ENCODE measurements around the gene FOXO4.
A peak's percentile ranks its signal among the peaks of the same experiment; 100 is the strongest.

Gene FOXO4

DNA sequence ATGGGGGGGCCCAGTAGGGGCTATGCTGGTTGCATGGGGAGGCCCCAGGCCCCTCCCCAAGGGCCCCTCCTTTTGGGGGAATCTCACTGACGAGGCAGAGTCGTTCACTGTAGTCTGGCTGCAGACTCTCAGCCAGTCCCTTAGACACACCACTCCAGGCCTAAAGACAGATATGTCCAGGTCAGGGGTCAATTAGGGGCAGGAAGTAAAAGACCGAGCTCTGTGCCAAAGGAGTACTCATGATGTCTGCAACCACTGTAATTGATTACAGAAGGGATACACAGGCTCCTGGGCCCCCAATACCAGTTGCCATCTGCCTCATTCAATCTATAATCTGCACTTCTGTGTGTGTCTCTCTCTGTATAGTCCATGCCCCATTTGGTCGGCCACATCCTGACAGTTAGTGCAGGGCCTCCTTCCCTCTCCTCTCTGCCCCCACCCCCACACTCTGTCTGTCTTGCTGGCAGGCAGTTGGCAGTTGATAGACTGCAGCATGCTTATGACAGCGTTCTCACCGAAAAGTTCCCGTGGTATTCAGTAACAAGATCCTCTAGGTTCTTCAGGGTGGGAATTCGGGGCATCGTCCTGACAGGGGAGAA, 12.2 kb downstream of the FOXO4 start:
- Mint-ChIP-seq H3K27ac (peak overlapping the region; percentile 57 to 74), H3K4me3 (peak overlapping the region; percentile 95 to 98), H3K9me3 (no peaks in the 10 kb centered on the region), H3K27me3 (no peaks in the 10 kb centered on the region), H3K4me1 (peaks cover 67% of the 10 kb centered on the region)
- ATAC-seq = no peak
- DNase-seq = no peak

DNA sequence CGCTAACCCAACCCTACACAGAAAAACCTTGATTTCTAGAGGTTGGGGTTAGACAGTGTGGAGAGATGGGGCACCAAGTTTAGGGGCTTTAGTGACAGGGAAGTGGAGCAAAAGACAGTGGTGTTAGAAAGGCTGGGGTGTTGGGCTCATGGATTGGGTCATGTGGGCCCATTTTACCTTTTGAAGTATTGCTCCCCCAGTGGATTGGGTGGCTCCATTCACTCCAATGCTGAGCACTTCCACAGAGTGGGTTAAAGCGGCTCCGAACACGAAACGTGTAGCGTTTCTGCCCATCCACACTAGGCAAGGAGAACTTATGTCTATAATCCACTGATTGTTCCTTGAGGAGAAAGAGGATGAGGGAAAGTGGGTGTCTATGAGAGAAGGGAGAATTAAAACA, 13.4 kb downstream of the FOXO4 start:
- ATAC-seq = no peak
- H3K4me3 Mint-ChIP-seq = peak overlapping the region; percentile 95 to 98
- no peak for DNase-seq
- peak overlapping the region; percentile 65 to 90 for H3K27ac Mint-ChIP-seq
- no peaks in the 10 kb centered on the region for H3K9me3 Mint-ChIP-seq
- peaks cover 63% of the 10 kb centered on the region for H3K4me1 Mint-ChIP-seq
- H3K27me3 Mint-ChIP-seq = no peaks in the 10 kb centered on the region

DNA sequence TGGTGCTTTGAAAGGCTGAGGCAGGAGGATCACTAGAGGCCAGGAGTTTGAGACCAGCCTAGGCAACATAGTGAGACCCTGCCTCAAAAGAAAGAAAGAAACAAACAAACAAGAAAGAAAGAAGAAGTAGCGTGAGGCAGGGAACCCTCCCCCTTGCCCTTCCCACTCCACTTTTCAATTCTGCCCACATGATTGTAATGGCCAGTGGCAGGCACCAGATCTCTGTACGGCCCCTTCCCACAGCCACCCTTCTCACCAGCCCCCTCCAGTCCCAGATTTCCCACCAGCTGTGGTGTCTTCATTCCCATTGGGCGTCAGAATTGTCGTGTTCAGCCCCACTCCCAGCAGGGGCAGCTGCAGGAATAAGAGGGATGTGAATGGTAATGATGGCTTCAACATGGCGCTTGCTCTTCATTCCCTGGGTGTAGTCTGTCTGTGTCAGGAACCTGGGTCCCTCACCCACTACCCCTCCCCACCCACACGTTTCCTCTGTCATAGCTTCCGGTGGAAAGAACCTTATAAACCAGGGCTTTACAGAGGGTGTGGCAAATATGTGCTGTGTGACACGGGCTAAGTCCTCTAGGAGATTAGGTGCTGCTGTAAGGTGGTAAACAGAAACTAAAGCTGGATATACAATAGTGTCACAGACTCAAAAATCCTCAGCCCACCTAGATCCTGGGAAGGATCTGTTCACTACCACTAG, 15.6 kb downstream of the FOXO4 start, which contains the start of gene IL2RG:
IL2RG (minus strand) TSS at position 437 of the 703 bp plus-strand sequence; CDS start at position 399, 38 bp downstream.
- peak; percentile 95 for ATAC-seq
- DNase-seq = peak; percentile 56 to 76

DNA sequence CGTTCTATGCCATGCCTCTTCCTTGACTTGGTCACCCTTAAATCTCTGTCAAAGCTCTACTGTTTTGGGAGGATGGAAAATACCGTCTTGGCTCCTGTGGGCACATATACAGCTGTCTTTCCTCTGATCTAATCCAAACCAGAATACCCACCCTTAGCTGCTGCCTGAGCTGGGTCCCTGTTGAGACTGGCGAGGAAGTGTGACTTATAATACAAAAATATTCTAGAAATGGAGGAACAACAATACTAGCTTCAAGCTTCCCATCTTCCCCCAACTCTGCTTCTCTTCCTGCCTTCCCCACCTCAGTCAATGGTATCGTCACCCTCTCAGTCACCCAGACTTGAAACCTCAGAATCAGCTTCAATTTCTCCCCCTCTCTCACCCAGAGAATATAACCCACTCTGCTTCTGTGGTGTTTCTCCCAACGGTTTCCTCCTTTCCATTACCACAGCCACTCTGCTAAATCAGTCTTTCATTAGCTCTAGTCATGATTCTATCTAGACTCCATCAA, 16.3 kb downstream of the FOXO4 start:
- DNase-seq (peak in 1 of 2 donors; percentile 17), ATAC-seq (peak; percentile 52)
- Mint-ChIP-seq H3K9me3 (no peaks in the 10 kb centered on the region), H3K4me3 (peak overlapping the region; percentile 95 to 98), H3K4me1 (peaks cover 37% of the 10 kb centered on the region), H3K27me3 (no peaks in the 10 kb centered on the region), H3K27ac (peak overlapping the region; percentile 98)

More for the DNA sequence above, 15.6 kb downstream of the FOXO4 start, which contains the start of gene IL2RG:
- H3K27me3 Mint-ChIP-seq = no peaks in the 10 kb centered on the region
- peak within 1 kb of the TSS; percentile 95 to 98 for H3K4me3 Mint-ChIP-seq
- peaks cover 44% of the 10 kb centered on the region for H3K4me1 Mint-ChIP-seq
- peak within 1 kb of the TSS; percentile 98 for H3K27ac Mint-ChIP-seq
- no peaks in the 10 kb centered on the region for H3K9me3 Mint-ChIP-seq

DNA sequence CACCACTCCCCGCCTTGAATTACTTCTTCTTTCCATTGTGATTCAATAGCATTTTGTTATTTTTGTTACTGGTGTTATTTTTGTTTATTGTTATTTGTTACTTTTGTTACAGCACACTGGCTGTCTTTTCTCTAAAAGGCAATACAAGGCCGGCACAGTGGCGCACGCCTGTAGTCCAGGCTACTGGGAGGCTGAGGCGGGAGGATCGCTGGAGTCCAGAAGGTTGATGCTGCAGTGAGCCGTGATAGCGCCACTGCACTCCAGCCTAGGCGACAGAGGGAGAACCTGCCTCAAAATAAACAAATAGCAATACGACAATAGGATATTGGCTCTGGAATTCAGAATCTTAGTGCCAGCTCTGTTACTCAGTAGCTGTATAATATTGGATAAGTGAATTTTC, 21.7 kb downstream of the FOXO4 start:
- no peaks in the 10 kb centered on the region for H3K9me3 Mint-ChIP-seq
- H3K4me1 Mint-ChIP-seq = peaks cover 39% of the 10 kb centered on the region
- ATAC-seq = no peak
- H3K27me3 Mint-ChIP-seq = no peaks in the 10 kb centered on the region
- H3K4me3 Mint-ChIP-seq = peak overlapping the region; percentile 24 to 85
- DNase-seq = no peak
- no peak overlapping the region for H3K27ac Mint-ChIP-seq

DNA sequence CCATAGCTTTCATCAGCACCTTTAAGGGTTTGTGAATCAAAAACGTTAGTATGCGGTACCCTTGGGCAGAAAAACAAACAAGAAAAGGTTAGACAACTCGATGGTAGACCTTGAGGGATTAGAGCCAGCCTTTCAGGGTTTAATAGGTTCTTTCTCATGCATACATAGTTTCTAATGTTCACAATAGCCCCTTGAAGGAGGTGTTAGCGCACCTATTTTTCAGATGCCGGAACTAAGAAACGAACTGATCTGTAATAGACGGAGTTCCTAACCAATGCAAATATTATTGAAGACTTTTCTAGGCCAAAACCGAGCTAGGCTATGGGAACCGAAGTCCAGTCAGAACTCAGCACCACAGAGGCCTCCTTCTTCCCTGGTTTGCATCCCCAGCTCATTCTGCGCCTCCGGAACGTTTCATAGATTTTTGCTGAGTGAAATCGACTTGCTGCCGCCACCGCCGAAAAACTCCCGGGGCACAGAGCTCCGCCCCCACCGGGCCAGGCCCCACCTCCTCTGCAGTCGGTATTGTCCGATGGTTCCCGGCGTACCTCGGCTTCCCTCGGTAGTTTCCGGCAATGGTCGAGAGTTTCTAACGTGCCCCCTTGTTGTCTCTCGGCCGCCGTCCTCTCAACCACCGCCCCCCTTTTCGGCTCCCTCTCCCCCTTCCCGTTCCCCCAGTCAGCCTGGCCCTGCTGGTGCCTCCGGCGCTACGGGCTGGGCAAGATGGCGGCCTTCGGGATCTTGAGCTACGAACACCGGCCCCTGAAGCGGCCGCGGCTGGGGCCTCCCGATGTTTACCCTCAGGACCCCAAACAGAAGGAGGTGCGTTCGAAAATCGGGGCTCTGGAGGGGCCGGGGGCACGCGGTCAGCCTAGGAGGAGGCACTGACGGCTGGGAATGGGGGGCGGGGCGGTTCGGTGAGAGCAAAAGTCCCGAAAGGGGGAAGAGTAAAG, 22.7 kb downstream of the FOXO4 start, which contains the start of gene MED12:
MED12 (plus strand) TSS at position 565 of the 953 bp plus-strand sequence; CDS start at position 724, 159 bp downstream.
- Mint-ChIP-seq H3K27me3 (no peaks in the 10 kb centered on the region), H3K4me3 (peak within 1 kb of the TSS; percentile 85 to 96), H3K4me1 (peaks cover 31% of the 10 kb centered on the region), H3K9me3 (no peaks in the 10 kb centered on the region), H3K27ac (peak within 1 kb of the TSS; percentile 88 to 98)
- peak; percentile 96 for ATAC-seq
- DNase-seq = peak; percentile 77 to 86

DNA sequence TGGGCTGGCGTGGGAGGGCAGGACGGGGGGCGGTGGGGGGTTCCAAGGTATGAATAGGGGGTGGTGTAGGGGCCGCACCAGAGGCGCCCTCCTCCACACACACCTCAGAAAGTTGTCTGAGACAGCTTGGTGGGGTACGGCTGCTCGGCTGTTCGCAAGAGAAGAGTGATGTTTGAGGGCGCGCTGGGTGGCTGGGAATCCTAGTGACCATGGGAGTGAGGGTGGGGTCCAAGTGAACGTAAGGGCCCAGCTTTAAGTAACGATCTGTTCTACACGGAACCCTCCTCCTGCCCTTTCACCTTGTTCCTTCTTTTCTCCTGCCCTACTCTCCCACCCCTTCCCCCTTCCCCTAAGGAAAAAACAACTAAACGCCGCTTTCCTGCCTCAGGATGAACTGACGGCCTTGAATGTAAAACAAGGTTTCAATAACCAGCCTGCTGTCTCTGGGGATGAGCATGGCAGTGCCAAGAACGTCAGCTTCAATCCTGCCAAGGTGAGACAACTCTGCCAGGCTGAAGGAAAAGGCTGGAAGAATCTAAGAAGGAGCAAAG, 23.4 kb downstream of the FOXO4 start:
- Mint-ChIP-seq H3K4me1 (peaks cover 26% of the 10 kb centered on the region), H3K27me3 (no peaks in the 10 kb centered on the region), H3K9me3 (no peaks in the 10 kb centered on the region), H3K4me3 (peak overlapping the region; percentile 85 to 96), H3K27ac (peak overlapping the region; percentile 12 to 88)
- ATAC-seq (peak; percentile 27), DNase-seq (no peak)

DNA sequence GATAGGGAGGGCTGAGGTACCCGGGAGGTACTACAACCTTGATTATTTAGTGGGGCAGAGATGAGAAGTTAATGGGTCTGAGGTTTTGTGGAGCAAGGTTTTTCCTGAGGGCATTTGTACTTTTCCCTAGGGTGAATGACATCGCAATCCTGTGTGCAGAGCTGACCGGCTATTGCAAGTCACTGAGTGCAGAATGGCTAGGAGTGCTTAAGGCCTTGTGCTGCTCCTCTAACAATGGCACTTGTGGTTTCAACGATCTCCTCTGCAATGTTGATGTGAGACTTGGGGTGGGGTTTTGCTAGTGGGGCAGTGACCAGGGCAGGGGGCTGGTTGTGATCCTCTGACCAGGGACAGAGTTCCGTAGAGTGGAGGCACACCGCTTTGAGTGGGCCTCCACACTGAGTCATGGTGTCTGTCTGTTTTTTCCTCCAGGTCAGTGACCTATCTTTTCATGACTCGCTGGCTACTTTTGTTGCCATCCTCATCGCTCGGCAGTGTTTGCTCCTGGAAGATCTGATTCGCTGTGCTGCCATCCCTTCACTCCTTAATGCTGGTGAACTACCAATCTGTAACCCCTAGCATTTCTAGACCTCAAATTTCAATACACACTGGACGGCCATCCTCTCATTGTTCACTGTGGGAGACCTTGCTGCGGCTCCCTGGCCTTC, 32.6 kb downstream of the FOXO4 start:
- Mint-ChIP-seq H3K4me3 (no peak overlapping the region), H3K4me1 (peaks cover 21% of the 10 kb centered on the region), H3K27me3 (no peaks in the 10 kb centered on the region), H3K27ac (peak overlapping the region in 1 of 2 donors; percentile 21), H3K9me3 (no peaks in the 10 kb centered on the region)
- DNase-seq (no peak), ATAC-seq (no peak)

DNA sequence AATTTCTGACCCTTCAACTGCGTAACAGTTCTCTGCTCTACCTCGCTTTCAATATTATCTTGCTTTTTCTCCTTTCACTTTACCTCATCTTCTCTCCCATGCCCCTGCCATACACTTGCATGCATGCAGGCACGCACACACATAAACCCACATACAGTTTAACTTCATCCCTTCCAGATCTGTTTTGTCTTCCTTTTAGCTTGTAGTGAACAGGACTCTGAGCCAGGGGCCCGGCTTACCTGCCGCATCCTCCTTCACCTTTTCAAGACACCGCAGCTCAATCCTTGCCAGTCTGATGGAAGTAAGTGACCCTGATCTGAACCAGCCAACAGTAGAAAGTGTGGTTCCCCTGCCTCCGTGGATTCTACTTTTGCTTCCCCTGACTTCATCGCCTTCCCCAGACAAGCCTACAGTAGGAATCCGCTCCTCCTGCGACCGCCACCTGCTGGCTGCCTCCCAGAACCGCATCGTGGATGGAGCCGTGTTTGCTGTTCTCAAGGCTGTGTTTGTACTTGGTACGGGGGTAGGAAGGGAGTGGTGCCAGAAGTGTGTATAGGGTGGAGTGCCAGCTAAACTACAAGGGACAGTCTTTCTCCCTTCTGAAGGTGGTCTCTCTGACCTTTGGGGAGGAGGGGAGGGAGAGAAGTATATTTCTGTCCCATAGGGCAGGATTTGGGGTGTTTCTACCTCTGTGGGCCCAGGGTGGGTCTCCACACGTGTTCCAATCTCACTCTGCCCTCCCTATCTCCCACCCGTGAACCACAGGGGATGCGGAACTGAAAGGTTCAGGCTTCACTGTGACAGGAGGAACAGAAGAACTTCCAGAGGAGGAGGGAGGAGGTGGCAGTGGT, 33.5 kb downstream of the FOXO4 start:
- no peaks in the 10 kb centered on the region for H3K27me3 Mint-ChIP-seq
- DNase-seq (peak; percentile 60 to 65), ATAC-seq (peak; percentile 85)
- no peaks in the 10 kb centered on the region for H3K9me3 Mint-ChIP-seq
- peaks cover 21% of the 10 kb centered on the region for H3K4me1 Mint-ChIP-seq
- H3K27ac Mint-ChIP-seq = peak overlapping the region; percentile 62 to 84
- peak overlapping the region; percentile 28 to 67 for H3K4me3 Mint-ChIP-seq

DNA sequence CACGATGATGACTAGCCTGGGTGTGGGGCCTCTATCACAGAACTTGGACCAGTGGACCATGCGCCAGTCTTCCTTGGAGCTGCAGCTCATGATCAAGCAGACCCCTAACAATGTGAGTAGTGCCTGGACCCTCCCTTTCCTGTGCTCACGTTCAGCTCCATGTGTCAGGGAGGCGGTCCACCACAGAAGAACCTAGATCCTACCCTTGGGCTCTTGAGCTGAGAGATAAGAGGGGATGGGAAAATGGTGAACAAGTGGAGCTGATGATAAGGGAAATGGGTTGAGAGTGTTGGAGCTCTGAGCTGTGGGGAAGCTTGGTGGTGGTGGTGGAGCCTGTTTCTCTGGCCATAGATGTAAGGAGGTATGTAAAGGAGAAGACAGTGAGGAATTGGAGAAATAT, 35.9 kb downstream of the FOXO4 start:
- H3K4me3 Mint-ChIP-seq = no peak overlapping the region
- ATAC-seq (no peak), DNase-seq (no peak)
- peaks cover 14% of the 10 kb centered on the region for H3K4me1 Mint-ChIP-seq
- H3K9me3 Mint-ChIP-seq = no peaks in the 10 kb centered on the region
- H3K27me3 Mint-ChIP-seq = no peaks in the 10 kb centered on the region
- H3K27ac Mint-ChIP-seq = peak overlapping the region in 1 of 2 donors; percentile 31

DNA sequence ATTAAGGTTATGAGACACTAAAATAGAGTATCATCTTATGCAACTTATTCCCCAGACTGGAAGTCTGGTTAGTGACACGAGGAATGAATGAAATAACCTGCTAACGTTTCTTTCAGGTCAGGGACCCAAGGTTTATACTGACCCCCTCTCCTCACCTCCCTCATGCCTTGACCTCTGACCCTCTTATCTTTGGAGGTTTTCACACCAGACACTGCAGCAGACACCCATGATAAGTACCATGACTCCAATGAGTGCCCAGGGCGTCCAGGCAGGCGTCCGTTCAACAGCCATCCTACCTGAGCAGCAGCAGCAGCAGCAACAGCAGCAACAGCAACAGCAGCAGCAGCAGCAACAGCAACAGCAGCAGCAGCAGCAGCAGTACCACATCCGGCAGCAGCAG, 44.8 kb downstream of the FOXO4 start:
- Mint-ChIP-seq H3K27me3 (no peaks in the 10 kb centered on the region), H3K27ac (peak overlapping the region in 1 of 2 donors; percentile 91), H3K4me1 (peaks cover 21% of the 10 kb centered on the region), H3K9me3 (no peaks in the 10 kb centered on the region), H3K4me3 (no peak overlapping the region)
- DNase-seq (no peak), ATAC-seq (no peak)

DNA sequence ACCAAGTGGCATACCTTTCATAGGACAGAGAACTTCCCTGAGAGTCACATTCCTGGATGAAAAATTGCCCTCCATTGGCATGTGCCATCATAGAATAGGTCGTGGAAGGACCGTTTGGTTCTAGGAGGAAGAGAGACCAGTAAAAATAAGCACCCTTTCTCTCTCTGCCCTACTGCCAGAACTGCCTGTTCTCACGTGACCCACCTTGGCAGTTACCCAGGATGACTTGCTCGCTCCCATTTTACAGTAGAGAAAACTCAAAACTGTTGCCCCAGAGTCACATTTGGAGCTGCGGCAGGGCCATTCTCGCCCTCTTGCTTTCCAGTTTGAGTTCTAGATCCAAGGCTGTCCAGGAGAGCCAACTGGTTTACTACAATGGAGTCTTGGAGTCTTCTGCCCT, 47.9 kb downstream of the FOXO4 start:
- H3K4me1 Mint-ChIP-seq = peaks cover 31% of the 10 kb centered on the region
- H3K27me3 Mint-ChIP-seq = no peaks in the 10 kb centered on the region
- H3K4me3 Mint-ChIP-seq = no peak overlapping the region
- no peak for ATAC-seq
- no peaks in the 10 kb centered on the region for H3K9me3 Mint-ChIP-seq
- no peak overlapping the region for H3K27ac Mint-ChIP-seq
- no peak for DNase-seq

DNA sequence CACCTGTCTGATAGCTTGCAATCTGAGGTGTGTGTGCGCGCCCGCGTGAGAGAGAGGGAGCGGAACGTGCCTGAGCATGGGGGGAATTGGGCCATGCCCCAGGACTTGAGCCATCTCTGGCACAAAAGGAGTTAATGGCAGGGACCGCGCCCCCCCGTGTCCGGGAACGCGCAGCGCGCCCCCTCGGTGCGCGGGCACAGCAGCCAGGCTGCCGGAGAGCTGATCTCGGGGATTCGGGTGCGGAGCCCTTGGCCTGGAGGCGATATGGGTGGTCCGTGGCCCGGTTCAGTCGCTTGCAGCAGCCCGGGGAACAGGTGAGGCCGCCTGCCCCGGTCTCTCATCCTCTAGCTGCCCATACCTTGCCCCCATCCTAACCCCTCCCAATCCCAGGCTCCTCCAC, 49.0 kb downstream of the FOXO4 start, which contains the start of gene NLGN3:
NLGN3 (plus strand) TSS at position 191 of the 400 bp plus-strand sequence. CDS start 2,909 bp downstream, outside the sequence.
- no peak for ATAC-seq
- Mint-ChIP-seq H3K27me3 (no peaks in the 10 kb centered on the region), H3K4me3 (peak within 1 kb of the TSS in 1 of 2 donors; percentile 61), H3K27ac (no peak within 1 kb of the TSS), H3K4me1 (peaks cover 25% of the 10 kb centered on the region), H3K9me3 (no peaks in the 10 kb centered on the region)
- no peak for DNase-seq
